Measurements from ENCODE around the gene KLRK1. TPM values are rescaled to one million over a fixed set of nuclear protein-coding genes. Genes with fewer than 3 reads are reported as not detected.

Gene KLRK1
- total RNA-seq, 1 experiment from 2014 or later, result 2.3 TPM

- Histone ChIP-seq H3K27ac (ENCODE audit: low read depth, low read length) (peak overlapping the region; percentile 89), H3K9me2 (ENCODE audit: insufficient read depth) (no peaks in the 10 kb centered on the region), H3K27me3 (ENCODE audit: insufficient read depth, low read length) (no peaks in the 10 kb centered on the region), H3K4me2 (ENCODE audit: low read length) (peak overlapping the region; percentile 90), H3K36me3 (ENCODE audit: control insufficient read depth in 1 of 2, insufficient read depth in 2 of 2, low read length in 2 of 2) (no peaks in the 10 kb centered on the region), H3K9me3 (ENCODE audit: control insufficient read depth in 1 of 2, insufficient read depth in 1 of 2, low read depth in 1 of 2, low read length in 2 of 2) (no peaks in the 10 kb centered on the region), H2AFZ (ENCODE audit: low read depth, low read length, poor library complexity, severe bottlenecking) (no peak overlapping the region), H3K4me3 (replicated peaks in 1 of 2; ENCODE audit: low read depth in 1 of 2, low read length in 2 of 2) (no peak overlapping the region), H3K79me2 (ENCODE audit: insufficient read depth, low read length) (no peaks in the 10 kb centered on the region), H3K4me1 (ENCODE audit: control insufficient read depth in 1 of 2, insufficient read depth in 2 of 2, low read length in 2 of 2) (peaks cover 37 to 52% of the 10 kb centered on the region in 2 experiments; a peak in 3 of 4 replicates), H3K9ac (ENCODE audit: low read length) (peak overlapping the region; percentile 65; the same call in 1 of the 2 replicates), H4K20me1 (ENCODE audit: insufficient read depth) (no peaks in the 10 kb centered on the region)
- ChIA-PET CTCF (interaction anchor here (0.7 kb wide), 1 partner anchor 106 kb away, joined by 3 read pairs; no protein-coding TSS in a partner anchor), POLR2A (no interaction called here), RAD21 (ENCODE audit: low non-redundant PET in 1 of 2, low total read pairs in 2 of 2, uncharacterized antibody in 2 of 2, unreplicated experiment in 2 of 2) (interaction anchor here in 1 of 2 experiments (0.7 kb wide), 1 partner anchor 1678 kb away, joined by 3 read pairs; no protein-coding TSS in a partner anchor)
- DNase-seq (ENCODE audit: low read depth, low spot score) (no peak), ATAC-seq (no peak)
- BruUV-seq (replicated peaks), result no TSS peak
- TF ChIP-seq EZH2 (IDR thresholded peaks at IDR 0.05) (no peak), MAX (IDR thresholded peaks at IDR 0.05) (no peak), ZNF274 (IDR thresholded peaks at IDR 0.05; ENCODE audit: low read depth, low read length) (no peak), CTCF (IDR thresholded peaks at IDR 0.05 in 2 of 3, conservative IDR thresholded peaks at IDR 0.05 in 1 of 3; ENCODE audit: borderline replicate concordance in 1 of 3, insufficient read depth in 1 of 3, low read depth in 2 of 3, low read length in 2 of 3) (no peak), POLR2A (IDR thresholded peaks at IDR 0.05; ENCODE audit: borderline replicate concordance, extremely low read depth, insufficient read depth, insufficient read length) (no peak), CBX3 (IDR thresholded peaks at IDR 0.05; ENCODE audit: low read depth) (no peak), ATF3 (IDR thresholded peaks at IDR 0.05) (no peak), ELF1 (IDR thresholded peaks at IDR 0.05; ENCODE audit: borderline replicate concordance, low read depth) (no peak), CEBPB (IDR thresholded peaks at IDR 0.05; ENCODE audit: low read depth) (no peak), JUND (IDR thresholded peaks at IDR 0.05) (no peak), YY1 (IDR thresholded peaks at IDR 0.05; ENCODE audit: extremely low read depth, insufficient replicate concordance, low read depth, low read length) (no peak), EZH2phosphoT487 (IDR thresholded peaks at IDR 0.05; ENCODE audit: borderline replicate concordance) (no peak), ZBTB33 (IDR thresholded peaks at IDR 0.05; ENCODE audit: extremely low read depth, insufficient replicate concordance, low read length) (no peak), FOSL1 (IDR thresholded peaks at IDR 0.05; ENCODE audit: low read depth) (no peak)
- intact Hi-C loops (cut with micrococcal nuclease), result no loop called here
Observed at GRCh38 chr12:10362325-10362724, 27.5 kb downstream of the KLRK1 start.

Measured in HCT116 (cell line).